Common myeloid progenitor, CD34-positive (primary cell): ENCODE data around the gene TNK2.

Experiments used
- CTCF ChIA-PET: fragments of 350-600 bp; sonication (Branson Sonifier 250); formaldehyde crosslinking; loops from one replicate; lab custom pipeline; 2021; ENCODE audit warnings: antibody characterized with exemption; lab: Charles Lee
- POLR2A ChIA-PET: fragments of 350-600 bp; sonication (Branson Sonifier 250); formaldehyde crosslinking; loops from one replicate; lab custom pipeline; 2021; ENCODE audit warnings: antibody characterized with exemption; lab: Charles Lee
- DNase-seq, 3 donors: peaks; one replicate each; pipeline versions ENCODE4 v3.0.0 to v3.0.0-alpha.2; 2013
- H3K27ac ChIP-seq, 2 experiments: 1 replicate in 1 of 2; 2 replicates in 1 of 2; pipeline ENCODE4 v1.7.0; 2013; ENCODE audit warnings: inconsistent platforms in 2 of 2, low read length in 2 of 2, mild to moderate bottlenecking in 2 of 2, low read depth in 1 of 2, moderate library complexity in 1 of 2; ENCODE audit not compliant: severe bottlenecking in 2 of 2, insufficient read depth in 1 of 2, poor library complexity in 1 of 2
- H3K27me3 ChIP-seq, 5 experiments: replicated peaks in 2 of 5; 1 replicate in 3 of 5; 2 replicates in 2 of 5; pipeline versions ENCODE4 v1.6.1 to v1.7.0; 2013; ENCODE audit warnings: low read length in 4 of 5, mild to moderate bottlenecking in 2 of 5, moderate library complexity in 2 of 5, inconsistent platforms in 1 of 5; ENCODE audit not compliant: insufficient read depth in 5 of 5, control insufficient read depth in 4 of 5
- H3K36me3 ChIP-seq, 4 experiments: 1 replicate in 2 of 4; 2 replicates in 2 of 4; pipeline versions ENCODE4 v1.6.1 to v1.7.0; 2013; ENCODE audit warnings: low read length in 3 of 4, control low read depth in 1 of 4, mild to moderate bottlenecking in 1 of 4; ENCODE audit not compliant: control insufficient read depth in 4 of 4, insufficient read depth in 4 of 4
- H3K4me1 ChIP-seq, 4 experiments: 1 replicate in 3 of 4; 2 replicates in 1 of 4; pipeline versions ENCODE4 v1.6.1 to v1.7.1; 2013; ENCODE audit warnings: low read length in 3 of 4, mild to moderate bottlenecking in 3 of 4, control low read depth in 1 of 4, inconsistent platforms in 1 of 4, moderate library complexity in 1 of 4; ENCODE audit not compliant: control insufficient read depth in 4 of 4, insufficient read depth in 4 of 4; ENCODE audit errors: control extremely low read depth in 1 of 4
- H3K4me3 ChIP-seq, 7 experiments: 1 replicate in 4 of 7; 2 replicates in 3 of 7; pipeline versions ENCODE4 v1.5.1 to v1.7.0; 2013; ENCODE audit warnings: mild to moderate bottlenecking in 7 of 7, low read length in 6 of 7, moderate library complexity in 6 of 7, inconsistent platforms in 2 of 7, low read depth in 2 of 7, control low read depth in 1 of 7; ENCODE audit not compliant: insufficient read depth in 4 of 7, control insufficient read depth in 1 of 7; ENCODE audit errors: extremely low read depth in 1 of 7
- H3K9me3 ChIP-seq, 5 experiments: 1 replicate in 4 of 5; 2 replicates in 1 of 5; pipeline versions ENCODE4 v1.6.1 to v1.7.1; 2013; ENCODE audit warnings: low read length in 4 of 5, mild to moderate bottlenecking in 2 of 5, inconsistent platforms in 1 of 5, low read depth in 1 of 5, moderate library complexity in 1 of 5; ENCODE audit not compliant: control insufficient read depth in 4 of 5, insufficient read depth in 2 of 5; ENCODE audit errors: control extremely low read depth in 1 of 5
- WGBS: methylation state at CpG from one replicate; pipeline ENCODE4 v1.1.5; 2013; ENCODE audit not compliant: insufficient coverage; 5-methylcytosine and 5-hydroxymethylcytosine counted together

Gene TNK2

DNA sequence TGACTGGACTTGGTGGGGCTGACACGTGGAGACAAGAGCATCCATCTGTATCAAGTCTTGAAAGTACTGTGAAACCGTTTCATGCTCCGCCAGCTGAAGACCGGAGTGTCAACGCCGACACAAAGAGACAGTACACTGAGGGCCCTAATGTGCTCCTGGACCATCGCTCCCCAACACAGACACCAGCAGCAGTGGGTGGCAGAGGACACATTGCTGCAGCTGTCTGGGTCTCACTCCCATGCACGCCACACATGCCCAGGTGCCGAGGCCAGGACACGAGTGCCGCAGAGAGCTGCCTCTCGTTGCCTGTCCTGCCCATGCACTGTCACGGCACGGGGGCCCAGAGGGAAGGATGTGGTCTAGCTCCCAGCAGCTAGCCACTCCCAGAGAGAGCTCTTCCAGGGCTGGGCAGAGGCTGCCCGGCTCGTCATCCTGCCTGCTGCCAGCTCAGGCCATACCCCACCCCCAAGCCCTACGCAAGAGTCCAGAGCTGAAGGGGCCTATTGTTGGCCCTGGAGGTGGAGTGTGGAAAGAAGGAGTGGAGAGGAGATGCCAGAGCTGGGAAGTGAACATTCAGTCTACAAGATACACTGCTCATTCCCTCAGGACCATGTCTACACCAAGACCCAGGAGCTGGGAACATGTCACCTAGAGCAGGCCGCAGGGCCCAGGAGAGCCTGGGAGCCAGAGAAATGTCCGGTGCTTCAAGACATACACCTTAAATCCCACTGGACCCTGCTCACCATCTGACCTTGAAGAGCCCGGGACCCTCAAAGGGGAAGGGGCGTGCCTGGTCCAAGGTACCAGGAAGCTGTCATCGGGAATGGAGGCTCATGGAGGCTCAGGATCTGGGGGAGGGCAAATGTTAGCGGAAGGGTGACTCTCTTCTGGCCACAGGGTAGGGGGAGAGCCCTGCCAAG is 7.7 kb downstream of the TNK2 start:
- WGBS, result 26% methylated on average over 19 of the region's 23 CpGs
- H3K27me3 ChIP-seq, result no peaks in the 10 kb centered on the region
- peaks cover 21 to 94% (median 79%) of the 10 kb centered on the region in 4 experiments for H3K4me1 ChIP-seq
- DNase-seq, result peak; percentile 65 to 90 (median 89)
- H3K9me3 ChIP-seq, result no peaks in the 10 kb centered on the region
- peak overlapping the region in 4 of 7 experiments; percentile 34 to 60 (median 46) for H3K4me3 ChIP-seq
- no peaks in the 10 kb centered on the region for H3K36me3 ChIP-seq
- H3K27ac ChIP-seq, result peak overlapping the region; percentile 76 to 85
- ChIA-PET CTCF (interaction anchor here (1.1 to 21.0 kb wide), 5 partner anchors 8 to 46 kb away, joined by 3 to 360 read pairs (median 113); partner anchors contain the start of gene TNK2), POLR2A (interaction anchor here (0.6 to 1.3 kb wide), 6 partner anchors 8 to 44 kb away, joined by 4 to 8 read pairs (median 6); partner anchors contain the start of gene TNK2)

DNA sequence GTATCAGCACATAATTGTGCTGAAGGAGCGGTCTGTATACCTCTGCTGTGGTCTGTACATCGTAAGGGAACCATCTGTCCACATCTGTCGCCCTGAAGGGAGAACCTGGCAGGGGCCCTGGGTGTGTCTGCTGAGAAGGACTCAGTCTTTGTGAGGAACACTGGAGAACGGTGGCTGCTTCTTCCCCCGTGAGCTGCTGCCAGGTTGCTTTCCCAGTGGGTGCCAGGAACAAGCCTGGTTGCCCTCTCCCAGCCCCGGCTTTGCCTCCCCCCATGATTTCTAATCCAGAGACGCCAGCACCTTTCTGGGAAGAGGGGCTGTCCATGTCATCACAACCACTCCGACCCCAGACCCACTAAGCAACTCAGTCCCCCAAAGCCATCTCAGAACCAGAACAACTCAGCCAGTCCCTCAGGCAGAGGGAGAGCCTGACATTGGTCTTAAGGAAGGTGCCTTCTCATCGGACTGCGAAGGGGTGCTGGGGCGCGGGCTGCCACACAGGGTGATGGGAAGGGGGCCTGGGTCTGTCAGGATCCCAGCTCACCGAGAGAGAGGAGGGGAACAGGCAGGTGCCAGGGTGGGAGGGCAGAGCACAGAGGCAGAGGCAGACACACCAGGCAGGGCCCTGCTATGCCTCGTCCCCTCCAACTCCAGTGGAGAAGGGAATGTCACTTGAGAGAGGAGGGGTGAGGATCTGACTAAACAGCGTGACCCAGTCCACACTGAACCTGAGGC is 8.5 kb downstream of the TNK2 start:
- DNase-seq, result peak in 1 of 3 donors; percentile 18
- Histone ChIP-seq H3K36me3 (no peaks in the 10 kb centered on the region), H3K27me3 (no peaks in the 10 kb centered on the region), H3K27ac (peak overlapping the region; percentile 76 to 85), H3K4me1 (peaks cover 17 to 92% (median 82%) of the 10 kb centered on the region in 4 experiments), H3K9me3 (no peaks in the 10 kb centered on the region), H3K4me3 (peak overlapping the region in 3 of 7 experiments; percentile 34 to 60 (median 48))
- ChIA-PET POLR2A (interaction anchor here (0.6 to 7.0 kb wide), 6 partner anchors 8 to 44 kb away, joined by 5 to 109 read pairs (median 6); partner anchors contain the start of gene TNK2), CTCF (interaction anchor here (1.1 to 21.0 kb wide), 5 partner anchors 8 to 46 kb away, joined by 3 to 360 read pairs (median 113); partner anchors contain the start of gene TNK2)
- 61% methylated on average over 11 of the region's 15 CpGs for WGBS

DNA sequence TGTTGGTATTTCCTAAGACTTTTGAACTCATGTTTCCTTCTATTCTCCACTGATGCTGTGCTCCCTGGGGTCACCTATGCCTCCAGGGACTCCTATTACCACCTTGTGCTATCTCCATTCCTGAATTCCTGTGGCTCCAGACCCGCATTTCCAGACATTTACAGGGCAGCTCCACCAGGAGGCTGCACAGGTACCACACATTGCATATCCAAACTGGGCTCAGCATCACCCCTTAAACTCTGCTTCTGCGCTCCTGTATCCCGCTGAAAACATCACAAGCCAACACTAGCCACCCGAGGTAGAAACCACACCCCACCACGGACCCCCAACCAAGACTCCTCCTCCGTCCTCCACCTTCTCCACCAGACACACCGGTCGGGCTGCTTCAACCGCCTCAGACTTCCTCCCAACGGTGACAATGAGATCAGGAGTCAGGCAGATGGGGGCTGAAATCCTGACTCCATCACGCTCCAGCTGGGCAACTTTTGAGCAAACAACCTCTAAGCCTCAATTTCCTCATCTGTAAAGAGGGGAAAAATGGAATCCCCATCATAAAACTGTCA is 10.4 kb downstream of the TNK2 start:
- H3K27ac ChIP-seq, result peak overlapping the region; percentile 25 to 75
- no peaks in the 10 kb centered on the region for H3K36me3 ChIP-seq
- H3K27me3 ChIP-seq, result no peaks in the 10 kb centered on the region
- ChIA-PET POLR2A (interaction anchor here (7.0 kb wide), 1 partner anchor 10 kb away, joined by 109 read pairs; the partner anchor contains the start of gene TNK2), CTCF (interaction anchor here (10.2 to 21.0 kb wide), 3 partner anchors 10 to 44 kb away, joined by 113 to 360 read pairs (median 238); partner anchors contain the start of gene TNK2)
- H3K4me3 ChIP-seq, result peak overlapping the region in 3 of 7 experiments; percentile 3 to 30 (median 28)
- H3K9me3 ChIP-seq, result no peaks in the 10 kb centered on the region
- peaks cover 9 to 92% (median 85%) of the 10 kb centered on the region in 4 experiments for H3K4me1 ChIP-seq
- peak in 2 of 3 donors; percentile 65 to 72 for DNase-seq
- WGBS, result 56% methylated on average over 5 of the region's 11 CpGs

DNA sequence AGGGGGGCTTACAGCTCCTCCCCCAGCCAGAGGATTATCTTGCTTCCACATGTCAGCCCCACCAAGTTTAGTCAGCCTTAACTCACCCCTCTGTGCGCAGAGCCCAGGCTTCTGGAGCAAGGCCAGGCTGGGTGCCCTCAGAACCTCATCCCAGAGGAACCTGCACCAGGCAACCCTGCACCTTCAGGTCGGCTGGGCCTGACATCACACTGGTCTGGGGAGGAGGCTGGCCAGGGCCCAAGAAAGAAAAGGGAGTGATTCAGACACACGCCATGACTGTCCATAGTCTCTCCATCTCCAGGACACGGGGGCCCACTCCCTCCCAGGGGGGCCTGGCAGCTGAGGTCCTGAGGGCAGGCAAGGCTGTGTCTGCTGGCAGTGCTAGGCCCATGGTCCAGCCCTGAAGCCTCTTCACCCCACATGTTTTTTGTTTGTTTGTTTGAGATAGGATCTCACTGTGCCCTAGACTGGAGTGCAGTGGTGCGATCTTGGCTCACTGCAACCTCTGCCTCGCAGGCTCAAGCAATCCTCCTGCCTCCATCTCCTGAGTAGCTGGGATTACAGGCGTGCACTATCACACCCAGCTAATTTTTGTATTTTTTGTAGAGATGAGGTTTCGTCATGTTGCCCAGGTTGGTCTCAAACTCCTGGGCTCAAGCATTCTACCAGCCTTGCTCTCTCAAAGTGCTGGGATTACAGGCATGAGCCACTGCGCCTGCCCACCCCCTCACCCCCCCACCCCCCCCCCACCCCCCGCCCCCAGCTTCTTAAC is 11.1 kb downstream of the TNK2 start:
- peak in 2 of 3 donors; percentile 16 to 40 for DNase-seq

DNA sequence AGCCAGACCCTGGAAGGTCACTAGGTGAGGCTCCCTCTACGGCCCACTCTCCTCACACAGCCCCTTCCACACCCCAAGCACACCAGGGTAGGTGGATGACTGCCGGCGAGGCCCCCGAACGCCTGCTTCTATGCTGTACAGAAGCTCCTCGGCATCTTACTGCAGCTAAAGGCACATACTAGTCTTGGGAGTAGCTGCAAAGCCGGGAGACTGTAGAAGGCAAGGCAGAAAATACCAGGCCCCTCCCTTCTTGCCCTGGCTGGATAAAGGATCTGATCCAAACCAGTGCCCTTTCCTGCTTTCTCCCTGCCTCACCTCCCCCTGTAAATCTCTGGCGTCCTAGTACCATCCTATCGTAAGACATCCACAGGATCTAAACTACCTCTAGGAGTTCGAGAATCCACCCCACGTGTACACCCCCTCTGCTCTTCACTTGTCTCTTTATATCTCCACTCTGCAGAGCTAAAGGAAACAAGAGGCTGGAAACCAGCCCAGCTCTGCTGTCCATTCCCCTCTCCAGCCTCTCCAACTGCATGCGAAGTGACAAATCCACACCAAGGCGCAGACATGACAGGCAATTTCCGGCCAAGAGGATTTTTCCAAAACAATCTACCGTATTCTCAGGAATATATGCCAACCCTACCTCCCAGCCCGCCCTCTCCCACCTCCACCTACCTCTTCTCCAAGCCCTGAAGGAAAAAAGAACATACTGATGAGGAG is 11.8 kb downstream of the TNK2 start:
- Histone ChIP-seq H3K4me3 (peak overlapping the region in 6 of 7 experiments; percentile 36 to 88 (median 82)), H3K27ac (peak overlapping the region; percentile 52 to 83), H3K36me3 (peaks cover 0 to 8% (median 6%) of the 10 kb centered on the region in 4 experiments), H3K4me1 (peaks cover 8 to 86% (median 82%) of the 10 kb centered on the region in 4 experiments), H3K27me3 (no peaks in the 10 kb centered on the region), H3K9me3 (no peaks in the 10 kb centered on the region)
- ChIA-PET POLR2A (interaction anchor here (0.6 to 7.0 kb wide), 2 partner anchors 11 to 17 kb away, joined by 3 to 109 read pairs; partner anchors contain the start of gene TNK2), CTCF (interaction anchor here (3.4 to 21.0 kb wide), 5 partner anchors 12 to 42 kb away, joined by 8 to 360 read pairs (median 113); partner anchors contain the start of gene TNK2)
- WGBS, result 7% methylated on average over 12 of the region's 16 CpGs
- peak in 2 of 3 donors; percentile 42 to 57 for DNase-seq

More for the DNA sequence above, 11.1 kb downstream of the TNK2 start:
- Histone ChIP-seq H3K36me3 (peaks cover 0 to 1% (median 0%) of the 10 kb centered on the region in 4 experiments), H3K27me3 (no peaks in the 10 kb centered on the region), H3K27ac (peak overlapping the region in 1 of 2 experiments; percentile 83), H3K9me3 (no peaks in the 10 kb centered on the region), H3K4me1 (peaks cover 9 to 90% (median 89%) of the 10 kb centered on the region in 4 experiments), H3K4me3 (peak overlapping the region in 4 of 7 experiments; percentile 12 to 82 (median 39))
- ChIA-PET CTCF (interaction anchor here (10.2 to 21.0 kb wide), 4 partner anchors 11 to 43 kb away, joined by 96 to 360 read pairs (median 176); partner anchors contain the start of gene TNK2), POLR2A (interaction anchor here (7.0 kb wide), 1 partner anchor 11 kb away, joined by 109 read pairs; the partner anchor contains the start of gene TNK2)
- WGBS, result 17% methylated on average over 2 of the region's 10 CpGs
